ENCODE measurements around the gene PEF1. TPM values are rescaled to one million over a fixed set of nuclear protein-coding genes. Genes with fewer than 3 reads are reported as not detected.

The PEF1 gene
- total RNA-seq, 1 experiment from 2014 or later: 56.3 TPM

GRCh38 chr1:31689379-31689778 lies 44.7 kb upstream of the PEF1 start:
- intact Hi-C loops (cut with micrococcal nuclease; ENCODE audit: unreplicated experiment): no loop called here

GRCh38 chr1:31688233-31688918 lies 43.7 kb upstream of the PEF1 start:
- intact Hi-C loops (cut with micrococcal nuclease; ENCODE audit: unreplicated experiment): no loop called here
- no peak for DNase-seq (ENCODE audit: low spot score)
- ChIA-PET POLR2A (ENCODE audit: low non-redundant PET) (no interaction called here), CTCF (no interaction called here)
- TF ChIP-seq, protein P1, sequence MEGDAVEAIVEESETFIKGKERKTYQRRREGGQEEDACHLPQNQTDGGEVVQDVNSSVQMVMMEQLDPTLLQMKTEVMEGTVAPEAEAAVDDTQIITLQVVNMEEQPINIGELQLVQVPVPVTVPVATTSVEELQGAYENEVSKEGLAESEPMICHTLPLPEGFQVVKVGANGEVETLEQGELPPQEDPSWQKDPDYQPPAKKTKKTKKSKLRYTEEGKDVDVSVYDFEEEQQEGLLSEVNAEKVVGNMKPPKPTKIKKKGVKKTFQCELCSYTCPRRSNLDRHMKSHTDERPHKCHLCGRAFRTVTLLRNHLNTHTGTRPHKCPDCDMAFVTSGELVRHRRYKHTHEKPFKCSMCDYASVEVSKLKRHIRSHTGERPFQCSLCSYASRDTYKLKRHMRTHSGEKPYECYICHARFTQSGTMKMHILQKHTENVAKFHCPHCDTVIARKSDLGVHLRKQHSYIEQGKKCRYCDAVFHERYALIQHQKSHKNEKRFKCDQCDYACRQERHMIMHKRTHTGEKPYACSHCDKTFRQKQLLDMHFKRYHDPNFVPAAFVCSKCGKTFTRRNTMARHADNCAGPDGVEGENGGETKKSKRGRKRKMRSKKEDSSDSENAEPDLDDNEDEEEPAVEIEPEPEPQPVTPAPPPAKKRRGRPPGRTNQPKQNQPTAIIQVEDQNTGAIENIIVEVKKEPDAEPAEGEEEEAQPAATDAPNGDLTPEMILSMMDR (conservative IDR thresholded peaks at IDR 0.05; ENCODE audit: low read depth, low read length): no peak
- TF ChIP-seq EZH2 (IDR thresholded peaks at IDR 0.05; ENCODE audit: borderline replicate concordance, low read depth, low read length, poor library complexity, severe bottlenecking): no peak
- BruUV-seq (replicated peaks): no TSS peak
- no peaks in the 10 kb centered on the region for H3K4me1 ChIP-seq (ENCODE audit: insufficient read depth, low read length, poor library complexity, severe bottlenecking)
- no peak overlapping the region for H3K4me3 ChIP-seq (ENCODE audit: low read depth, low read length, poor library complexity, severe bottlenecking)
- H3K9me3 ChIP-seq (ENCODE audit: low read depth, low read length, poor library complexity, severe bottlenecking): no peaks in the 10 kb centered on the region
- H3K36me3 ChIP-seq (ENCODE audit: insufficient read depth, low read length, poor library complexity, severe bottlenecking): no peaks in the 10 kb centered on the region
- no peak overlapping the region for H3K27ac ChIP-seq (ENCODE audit: low read depth, low read length, poor library complexity, severe bottlenecking)
- no peaks in the 10 kb centered on the region for H3K27me3 ChIP-seq (replicated peaks; ENCODE audit: insufficient read depth, low read depth, low read length, poor library complexity)

More at GRCh38 chr1:31689379-31689778, 44.7 kb upstream of the PEF1 start:
- Histone ChIP-seq H3K27ac (ENCODE audit: low read depth, low read length, poor library complexity, severe bottlenecking) (no peak overlapping the region), H3K9me3 (ENCODE audit: low read depth, low read length, poor library complexity, severe bottlenecking) (no peaks in the 10 kb centered on the region), H3K36me3 (ENCODE audit: insufficient read depth, low read length, poor library complexity, severe bottlenecking) (no peaks in the 10 kb centered on the region), H3K27me3 (replicated peaks; ENCODE audit: insufficient read depth, low read depth, low read length, poor library complexity) (no peaks in the 10 kb centered on the region), H3K4me1 (ENCODE audit: insufficient read depth, low read length, poor library complexity, severe bottlenecking) (no peaks in the 10 kb centered on the region), H3K4me3 (ENCODE audit: low read depth, low read length, poor library complexity, severe bottlenecking) (no peak overlapping the region)
- ChIA-PET CTCF (no interaction called here), POLR2A (ENCODE audit: low non-redundant PET) (no interaction called here)
- no peak for TF ChIP-seq EZH2 (IDR thresholded peaks at IDR 0.05; ENCODE audit: borderline replicate concordance, low read depth, low read length, poor library complexity, severe bottlenecking)
- TF ChIP-seq, protein P1 (conservative IDR thresholded peaks at IDR 0.05; ENCODE audit: low read depth, low read length): no peak
- DNase-seq (ENCODE audit: low spot score): no peak
- BruUV-seq (replicated peaks): no TSS peak

DNA sequence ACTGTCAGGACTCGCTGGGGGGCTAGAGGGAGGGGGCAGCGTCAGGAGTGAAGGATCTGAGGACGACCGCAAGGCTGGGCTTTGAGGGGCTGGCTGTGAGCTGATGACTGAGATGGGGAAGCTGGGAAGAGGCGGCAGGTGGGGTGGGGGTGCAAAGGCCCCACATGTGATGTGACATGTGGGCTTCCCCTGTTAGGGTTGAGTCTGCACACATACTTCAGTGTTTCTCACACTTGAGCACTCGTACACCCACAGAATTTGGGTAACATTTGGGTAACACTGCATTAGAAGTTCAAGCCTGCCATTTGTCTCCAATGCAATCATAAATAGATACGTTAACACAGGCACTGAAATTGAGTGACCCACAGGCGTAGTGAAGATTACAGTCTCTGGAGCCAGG lies 42.9 kb upstream of the PEF1 start:
- Histone ChIP-seq H3K4me3 (ENCODE audit: low read depth, low read length, poor library complexity, severe bottlenecking) (no peak overlapping the region), H3K27me3 (replicated peaks; ENCODE audit: insufficient read depth, low read depth, low read length, poor library complexity) (no peaks in the 10 kb centered on the region), H3K27ac (ENCODE audit: low read depth, low read length, poor library complexity, severe bottlenecking) (no peak overlapping the region), H3K4me1 (ENCODE audit: insufficient read depth, low read length, poor library complexity, severe bottlenecking) (no peaks in the 10 kb centered on the region), H3K9me3 (ENCODE audit: low read depth, low read length, poor library complexity, severe bottlenecking) (no peaks in the 10 kb centered on the region), H3K36me3 (ENCODE audit: insufficient read depth, low read length, poor library complexity, severe bottlenecking) (no peaks in the 10 kb centered on the region)
- TF ChIP-seq EZH2 (IDR thresholded peaks at IDR 0.05; ENCODE audit: borderline replicate concordance, low read depth, low read length, poor library complexity, severe bottlenecking): no peak
- TF ChIP-seq, protein P1 (conservative IDR thresholded peaks at IDR 0.05; ENCODE audit: low read depth, low read length): no peak
- POLR2A ChIA-PET (ENCODE audit: low non-redundant PET): no interaction called here
- no peak for DNase-seq (ENCODE audit: low spot score)
- CTCF ChIA-PET: no interaction called here
- BruUV-seq (replicated peaks): no TSS peak
- intact Hi-C loops (cut with micrococcal nuclease; ENCODE audit: unreplicated experiment): no loop called here

All from A673 (cell line).